ENCODE data around the gene CHMP6. TPM values are rescaled to one million over a fixed set of nuclear protein-coding genes. Genes with fewer than 3 reads are reported as not detected.

The CHMP6 gene
- total RNA-seq, 1 donor from 2014 or later: 31.1 TPM

- Mint-ChIP-seq H3K4me1 (ENCODE audit: unreplicated experiment) (peaks cover 62% of the 10 kb centered on the region), H3K9me3 (ENCODE audit: unreplicated experiment) (no peaks in the 10 kb centered on the region), H3K27ac (ENCODE audit: unreplicated experiment) (peak overlapping the region; percentile 96), H3K36me3 (ENCODE audit: unreplicated experiment) (no peaks in the 10 kb centered on the region), H3K27me3 (ENCODE audit: unreplicated experiment) (no peaks in the 10 kb centered on the region), H3K4me3 (ENCODE audit: unreplicated experiment) (peak overlapping the region; percentile 44)
- TF ChIP-seq, protein P1, sequence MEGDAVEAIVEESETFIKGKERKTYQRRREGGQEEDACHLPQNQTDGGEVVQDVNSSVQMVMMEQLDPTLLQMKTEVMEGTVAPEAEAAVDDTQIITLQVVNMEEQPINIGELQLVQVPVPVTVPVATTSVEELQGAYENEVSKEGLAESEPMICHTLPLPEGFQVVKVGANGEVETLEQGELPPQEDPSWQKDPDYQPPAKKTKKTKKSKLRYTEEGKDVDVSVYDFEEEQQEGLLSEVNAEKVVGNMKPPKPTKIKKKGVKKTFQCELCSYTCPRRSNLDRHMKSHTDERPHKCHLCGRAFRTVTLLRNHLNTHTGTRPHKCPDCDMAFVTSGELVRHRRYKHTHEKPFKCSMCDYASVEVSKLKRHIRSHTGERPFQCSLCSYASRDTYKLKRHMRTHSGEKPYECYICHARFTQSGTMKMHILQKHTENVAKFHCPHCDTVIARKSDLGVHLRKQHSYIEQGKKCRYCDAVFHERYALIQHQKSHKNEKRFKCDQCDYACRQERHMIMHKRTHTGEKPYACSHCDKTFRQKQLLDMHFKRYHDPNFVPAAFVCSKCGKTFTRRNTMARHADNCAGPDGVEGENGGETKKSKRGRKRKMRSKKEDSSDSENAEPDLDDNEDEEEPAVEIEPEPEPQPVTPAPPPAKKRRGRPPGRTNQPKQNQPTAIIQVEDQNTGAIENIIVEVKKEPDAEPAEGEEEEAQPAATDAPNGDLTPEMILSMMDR (IDR thresholded peaks at IDR 0.05): no peak
- DNase-seq (ENCODE audit: extremely low spot score, unreplicated experiment): no peak
These were observed 52.8 kb downstream of the CHMP6 start for GRCh38 chr17:81044428-81044763.

- TF ChIP-seq, protein P1 (IDR thresholded peaks at IDR 0.05): no peak
- H3K9me3 Mint-ChIP-seq (ENCODE audit: unreplicated experiment): no peaks in the 10 kb centered on the region
- H3K27ac Mint-ChIP-seq (ENCODE audit: unreplicated experiment): peak overlapping the region; percentile 96
- peak overlapping the region; percentile 44 for H3K4me3 Mint-ChIP-seq (ENCODE audit: unreplicated experiment)
- H3K36me3 Mint-ChIP-seq (ENCODE audit: unreplicated experiment): no peaks in the 10 kb centered on the region
- H3K27me3 Mint-ChIP-seq (ENCODE audit: unreplicated experiment): no peaks in the 10 kb centered on the region
- peaks cover 62% of the 10 kb centered on the region for H3K4me1 Mint-ChIP-seq (ENCODE audit: unreplicated experiment)
- peak; percentile 90 for DNase-seq (ENCODE audit: extremely low spot score, unreplicated experiment)
These were observed 53.3 kb downstream of the CHMP6 start for GRCh38 chr17:81044764-81045589.

- Mint-ChIP-seq H3K9me3 (ENCODE audit: unreplicated experiment) (no peaks in the 10 kb centered on the region), H3K27me3 (ENCODE audit: unreplicated experiment) (no peaks in the 10 kb centered on the region), H3K4me3 (ENCODE audit: unreplicated experiment) (no peak overlapping the region), H3K27ac (ENCODE audit: unreplicated experiment) (peak overlapping the region; percentile 44), H3K4me1 (ENCODE audit: unreplicated experiment) (peaks cover 61% of the 10 kb centered on the region), H3K36me3 (ENCODE audit: unreplicated experiment) (no peaks in the 10 kb centered on the region)
- no peak for DNase-seq (ENCODE audit: extremely low spot score, unreplicated experiment)
- TF ChIP-seq, protein P1 (IDR thresholded peaks at IDR 0.05): no peak
These were observed 54.0 kb downstream of the CHMP6 start for GRCh38 chr17:81045590-81046095.

DNA sequence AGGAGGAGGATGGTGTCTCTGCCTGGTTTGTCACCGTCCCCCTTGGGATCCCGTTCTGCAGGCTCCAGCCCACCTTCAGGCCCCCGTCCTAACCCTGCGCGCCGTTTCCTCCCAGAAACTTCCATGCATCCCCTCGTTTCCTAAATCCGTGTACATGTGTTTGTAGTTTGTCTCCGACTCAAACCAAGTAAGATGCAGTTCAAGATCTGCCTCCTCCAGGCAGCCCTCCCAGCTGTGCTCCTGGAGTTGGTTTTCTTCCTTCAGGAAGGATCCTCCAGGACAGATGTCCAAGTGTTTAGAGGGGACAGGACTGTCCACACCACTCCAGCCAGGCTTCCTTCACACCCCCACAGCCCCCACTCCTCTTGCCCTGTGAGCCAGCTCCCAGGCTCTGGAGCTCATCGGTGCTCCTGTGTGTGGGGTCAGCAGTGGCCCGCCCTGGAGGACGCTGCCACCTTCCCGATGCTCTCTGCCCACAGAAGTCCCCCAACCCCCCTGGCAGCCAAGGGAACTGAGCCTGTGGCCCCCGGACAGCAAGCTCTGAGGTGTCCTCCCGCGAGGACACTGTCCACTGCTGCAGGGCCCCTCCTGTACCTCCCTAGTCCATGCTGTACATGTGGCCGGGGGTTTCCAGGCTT lies 54.6 kb downstream of the CHMP6 start:
- peaks cover 61% of the 10 kb centered on the region for H3K4me1 Mint-ChIP-seq (ENCODE audit: unreplicated experiment)
- H3K27ac Mint-ChIP-seq (ENCODE audit: unreplicated experiment): no peak overlapping the region
- no peaks in the 10 kb centered on the region for H3K27me3 Mint-ChIP-seq (ENCODE audit: unreplicated experiment)
- H3K36me3 Mint-ChIP-seq (ENCODE audit: unreplicated experiment): no peaks in the 10 kb centered on the region
- TF ChIP-seq, protein P1 (IDR thresholded peaks at IDR 0.05): no peak
- no peak overlapping the region for H3K4me3 Mint-ChIP-seq (ENCODE audit: unreplicated experiment)
- DNase-seq (ENCODE audit: extremely low spot score, unreplicated experiment): no peak
- H3K9me3 Mint-ChIP-seq (ENCODE audit: unreplicated experiment): no peaks in the 10 kb centered on the region

DNA sequence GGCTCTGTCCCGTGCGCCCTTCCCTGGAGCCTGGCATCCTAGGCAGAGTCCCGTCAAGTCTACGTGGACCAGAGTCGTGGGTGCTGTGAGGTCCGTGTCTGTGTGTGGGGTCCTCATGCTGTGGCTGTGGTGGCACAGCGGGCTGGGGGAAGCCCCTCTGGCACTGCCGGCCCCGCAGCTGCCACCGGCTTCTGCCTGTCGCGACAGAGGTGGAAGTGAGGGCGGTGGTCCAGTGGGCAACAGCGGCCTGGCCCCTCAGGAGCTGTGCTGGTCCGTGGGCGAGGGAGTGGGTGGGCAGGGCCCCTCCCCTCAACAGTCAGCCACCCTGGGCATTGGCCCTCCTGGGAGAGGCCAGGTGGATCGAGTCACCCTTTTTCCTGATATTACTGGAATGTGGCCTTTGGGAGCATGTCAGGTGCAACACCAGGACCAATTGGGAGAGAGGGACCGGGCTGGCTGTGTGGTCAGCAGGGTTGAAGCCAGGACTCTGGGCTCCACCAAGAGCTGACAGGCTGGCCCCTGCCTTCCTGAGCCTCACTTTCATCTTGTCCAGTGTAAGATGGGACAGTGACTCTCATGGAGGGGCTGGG lies 55.2 kb downstream of the CHMP6 start:
- TF ChIP-seq, protein P1 (IDR thresholded peaks at IDR 0.05): no peak
- H3K4me1 Mint-ChIP-seq (ENCODE audit: unreplicated experiment): peaks cover 60% of the 10 kb centered on the region
- DNase-seq (ENCODE audit: extremely low spot score, unreplicated experiment): no peak

More for the DNA sequence above, 55.2 kb downstream of the CHMP6 start:
- no peaks in the 10 kb centered on the region for H3K36me3 Mint-ChIP-seq (ENCODE audit: unreplicated experiment)
- no peaks in the 10 kb centered on the region for H3K9me3 Mint-ChIP-seq (ENCODE audit: unreplicated experiment)
- no peak overlapping the region for H3K4me3 Mint-ChIP-seq (ENCODE audit: unreplicated experiment)
- H3K27ac Mint-ChIP-seq (ENCODE audit: unreplicated experiment): no peak overlapping the region
- H3K27me3 Mint-ChIP-seq (ENCODE audit: unreplicated experiment): no peaks in the 10 kb centered on the region
